ENCODE data around the gene STK11. TPM values are rescaled to one million over a fixed set of nuclear protein-coding genes. Genes with fewer than 3 reads are reported as not detected.
A peak's percentile ranks its signal among the peaks of the same experiment; 100 is the strongest.

STK11 gene
- total and polyA plus RNA-seq, 9 donors = 36.9 to 71.2 (median 54.2) TPM

DNA sequence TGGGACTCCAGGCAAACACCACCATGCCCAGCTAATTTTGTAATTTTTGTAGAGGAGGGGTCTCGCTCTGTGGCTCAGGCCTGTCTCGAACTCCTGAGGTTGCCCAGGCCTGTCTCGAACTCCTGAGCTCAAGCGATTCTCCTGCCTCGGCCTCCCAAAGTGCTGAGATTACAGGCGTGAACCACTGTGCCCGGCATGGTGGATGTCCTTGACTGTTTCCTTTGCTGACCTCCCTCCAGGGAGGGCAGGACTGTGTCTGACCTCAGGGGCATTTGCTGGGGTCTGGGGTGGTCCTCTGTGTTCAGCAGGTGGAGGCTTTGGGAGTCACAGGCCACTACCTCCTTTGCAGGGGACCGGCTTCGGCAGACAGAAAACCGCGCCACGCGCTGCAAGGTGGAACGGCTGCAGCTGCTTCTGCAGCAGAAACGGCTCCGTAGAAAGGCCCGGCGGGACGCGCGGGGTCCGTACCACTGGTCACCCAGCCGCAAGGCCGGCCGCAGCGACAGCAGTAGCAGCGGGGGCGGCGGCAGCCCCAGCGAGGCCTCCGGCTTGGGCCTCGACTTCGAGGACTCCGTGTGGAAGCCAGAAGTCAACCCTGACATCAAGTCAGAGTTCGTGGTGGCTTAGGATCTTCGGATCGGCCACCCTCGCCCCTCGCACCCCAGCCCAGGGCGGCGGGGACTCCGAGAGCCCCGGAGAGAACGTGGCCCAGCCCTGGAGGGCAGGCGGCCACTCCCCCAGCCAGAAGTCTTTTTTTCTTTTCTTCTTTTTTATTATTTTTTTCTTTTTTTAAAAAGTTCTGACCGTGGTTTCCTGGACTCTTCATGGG lies 51.3 kb downstream of the STK11 start:
- Histone ChIP-seq H3K9me3 (no peaks in the 10 kb centered on the region), H3K36me3 (no peaks in the 10 kb centered on the region), H3K27me3 (no peaks in the 10 kb centered on the region), H3K4me1 (ENCODE audit: insufficient read depth) (peaks cover 36% of the 10 kb centered on the region), H3K27ac (no peak overlapping the region), H3K4me3 (no peak overlapping the region)
- intact Hi-C loops (cut with DNase I) = no loop called here
- WGBS, 3 donors = 78 to 84% (median 78%) methylated on average over 46 of the region's 46 CpGs
- TF ChIP-seq POLR2A (IDR thresholded peaks at IDR 0.05) (no peak), EP300 (IDR thresholded peaks at IDR 0.05) (no peak)
- TF ChIP-seq, protein P1, sequence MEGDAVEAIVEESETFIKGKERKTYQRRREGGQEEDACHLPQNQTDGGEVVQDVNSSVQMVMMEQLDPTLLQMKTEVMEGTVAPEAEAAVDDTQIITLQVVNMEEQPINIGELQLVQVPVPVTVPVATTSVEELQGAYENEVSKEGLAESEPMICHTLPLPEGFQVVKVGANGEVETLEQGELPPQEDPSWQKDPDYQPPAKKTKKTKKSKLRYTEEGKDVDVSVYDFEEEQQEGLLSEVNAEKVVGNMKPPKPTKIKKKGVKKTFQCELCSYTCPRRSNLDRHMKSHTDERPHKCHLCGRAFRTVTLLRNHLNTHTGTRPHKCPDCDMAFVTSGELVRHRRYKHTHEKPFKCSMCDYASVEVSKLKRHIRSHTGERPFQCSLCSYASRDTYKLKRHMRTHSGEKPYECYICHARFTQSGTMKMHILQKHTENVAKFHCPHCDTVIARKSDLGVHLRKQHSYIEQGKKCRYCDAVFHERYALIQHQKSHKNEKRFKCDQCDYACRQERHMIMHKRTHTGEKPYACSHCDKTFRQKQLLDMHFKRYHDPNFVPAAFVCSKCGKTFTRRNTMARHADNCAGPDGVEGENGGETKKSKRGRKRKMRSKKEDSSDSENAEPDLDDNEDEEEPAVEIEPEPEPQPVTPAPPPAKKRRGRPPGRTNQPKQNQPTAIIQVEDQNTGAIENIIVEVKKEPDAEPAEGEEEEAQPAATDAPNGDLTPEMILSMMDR (IDR thresholded peaks at IDR 0.05) = no peak
- no peak for DNase-seq

DNA sequence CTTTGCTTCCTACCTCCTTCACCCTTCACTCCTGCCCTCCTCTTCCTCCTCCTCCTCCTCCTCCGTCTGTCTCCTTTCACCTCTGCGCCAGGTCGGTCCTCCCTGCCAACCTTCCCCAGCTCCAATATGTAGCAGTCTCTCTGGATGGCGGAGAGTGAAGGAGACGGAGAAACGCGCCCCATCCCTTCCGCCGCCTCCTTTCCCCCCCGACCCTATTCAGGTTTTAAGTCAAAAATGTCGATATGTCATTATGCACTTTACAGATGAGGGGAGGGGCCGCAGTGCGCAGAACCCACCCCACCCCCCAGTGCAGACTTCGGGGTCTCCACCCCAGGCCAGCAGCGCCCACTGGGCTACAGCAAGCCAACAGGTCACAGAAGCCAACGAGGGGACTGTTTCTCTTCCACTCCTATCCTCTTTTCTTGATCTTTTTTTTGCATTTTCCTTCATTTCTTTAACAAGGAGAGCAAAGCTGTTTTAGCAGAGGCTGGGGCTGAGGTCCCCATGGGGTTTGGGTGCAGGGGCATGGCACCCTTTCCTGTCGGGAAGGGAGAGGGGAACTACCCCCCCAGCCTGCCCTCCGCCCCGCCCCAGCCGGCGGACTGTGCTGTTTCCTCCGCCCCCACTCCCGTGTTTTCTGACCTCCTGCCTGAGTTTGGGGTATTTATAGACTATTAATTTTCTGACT lies 52.0 kb downstream of the STK11 start:
- H3K27me3 ChIP-seq = no peaks in the 10 kb centered on the region
- peak overlapping the region; percentile 89 to 91 for H3K27ac ChIP-seq
- no peak overlapping the region for H3K4me3 ChIP-seq
- H3K9me3 ChIP-seq = no peaks in the 10 kb centered on the region
- H3K4me1 ChIP-seq (ENCODE audit: insufficient read depth) = peaks cover 42% of the 10 kb centered on the region
- TF ChIP-seq POLR2A (IDR thresholded peaks at IDR 0.05) (no peak), EP300 (IDR thresholded peaks at IDR 0.05) (no peak)
- TF ChIP-seq, protein P1 (IDR thresholded peaks at IDR 0.05) = no peak
- H3K36me3 ChIP-seq = no peaks in the 10 kb centered on the region
- no peak for DNase-seq
- intact Hi-C loops (cut with DNase I) = no loop called here
- 52 to 56% (median 54%) methylated on average over 23 of the region's 23 CpGs for WGBS, 3 donors

DNA sequence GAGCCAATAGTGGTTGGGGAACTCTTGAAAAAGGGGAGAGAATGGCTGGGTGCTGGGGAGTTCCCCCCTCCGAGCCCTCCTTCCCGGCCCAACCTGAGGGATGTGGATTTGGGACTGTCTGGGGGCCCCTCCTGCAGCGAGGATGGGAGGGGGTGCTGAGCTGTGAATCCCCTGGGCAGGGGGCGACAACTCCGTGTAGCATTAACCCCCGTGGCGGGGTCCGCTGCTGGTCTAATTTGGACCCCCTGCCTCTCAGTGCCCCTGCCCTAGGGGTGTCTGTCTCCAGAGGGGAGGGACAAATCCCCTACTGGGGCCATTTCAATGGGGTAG lies 52.5 kb downstream of the STK11 start:
- no peaks in the 10 kb centered on the region for H3K36me3 ChIP-seq
- intact Hi-C loops (cut with DNase I) = no loop called here
- no peak for DNase-seq
- H3K4me3 ChIP-seq = no peak overlapping the region
- WGBS, 3 donors = 43 to 56% (median 55%) methylated on average over 3 to 8 of the region's 8 CpGs
- H3K27ac ChIP-seq = peak overlapping the region; percentile 89 to 91
- H3K4me1 ChIP-seq (ENCODE audit: insufficient read depth) = peaks cover 45% of the 10 kb centered on the region
- TF ChIP-seq, protein P1 (IDR thresholded peaks at IDR 0.05) = no peak
- no peak for TF ChIP-seq POLR2A (IDR thresholded peaks at IDR 0.05)
- no peak for TF ChIP-seq EP300 (IDR thresholded peaks at IDR 0.05)
- no peaks in the 10 kb centered on the region for H3K27me3 ChIP-seq
- H3K9me3 ChIP-seq = no peaks in the 10 kb centered on the region

DNA sequence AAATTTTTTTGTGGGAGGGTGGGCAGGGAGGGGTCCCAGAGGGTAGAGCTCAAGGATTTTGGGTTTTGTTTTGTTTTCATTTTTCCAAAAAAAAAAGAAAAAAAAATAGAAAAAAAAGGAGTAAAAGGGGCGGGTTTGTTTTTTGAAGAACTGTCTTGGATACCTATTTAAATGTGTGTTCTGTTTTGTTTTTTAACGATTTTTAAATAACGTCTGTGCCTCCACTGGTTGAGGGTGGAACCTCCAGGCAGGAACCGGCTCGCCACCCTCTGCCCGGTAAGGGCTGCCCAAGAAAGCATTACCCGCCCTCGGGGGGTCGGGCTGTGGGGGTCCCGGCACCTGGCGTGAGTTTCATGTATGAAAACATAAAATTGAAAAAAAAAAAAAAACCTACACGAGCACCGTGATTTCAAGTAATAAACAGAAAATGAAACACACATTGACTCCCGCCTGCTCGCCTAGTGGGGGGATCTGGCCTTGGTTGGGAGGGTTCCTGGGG lies 53.2 kb downstream of the STK11 start:
- no peak for DNase-seq
- Histone ChIP-seq H3K9me3 (no peaks in the 10 kb centered on the region), H3K27ac (peak overlapping the region; percentile 89 to 91), H3K27me3 (no peaks in the 10 kb centered on the region), H3K4me3 (peak overlapping the region; percentile 1), H3K4me1 (ENCODE audit: insufficient read depth) (peaks cover 40% of the 10 kb centered on the region), H3K36me3 (no peaks in the 10 kb centered on the region)
- intact Hi-C loops (cut with DNase I) = no loop called here
- TF ChIP-seq EP300 (IDR thresholded peaks at IDR 0.05) = no peak
- TF ChIP-seq, protein P1 (IDR thresholded peaks at IDR 0.05) = no peak
- WGBS, 3 donors = 4 to 9% (median 6%) methylated on average over 15 of the region's 15 CpGs
